MM.1S (cell line): ENCODE measurements around the gene DNM1.

Experiments used
- EZH2 ChIP-seq: fragments of 300-600 bp; sonication (generic); optimal IDR thresholded peaks from 2 replicates; pipeline ENCODE3; 2017; ENCODE audit warnings: low read depth, mild to moderate bottlenecking, antibody characterized with exemption, low read length, mixed read lengths
- TF ChIP-seq, protein P1 (sequence below): fragments of 300-600 bp; sonication (generic); IDR thresholded peaks from 2 replicates; pipeline ENCODE4 v1.5.1; 2016; ENCODE audit warnings: antibody characterized with exemption, low read length, mixed read lengths

DNA sequence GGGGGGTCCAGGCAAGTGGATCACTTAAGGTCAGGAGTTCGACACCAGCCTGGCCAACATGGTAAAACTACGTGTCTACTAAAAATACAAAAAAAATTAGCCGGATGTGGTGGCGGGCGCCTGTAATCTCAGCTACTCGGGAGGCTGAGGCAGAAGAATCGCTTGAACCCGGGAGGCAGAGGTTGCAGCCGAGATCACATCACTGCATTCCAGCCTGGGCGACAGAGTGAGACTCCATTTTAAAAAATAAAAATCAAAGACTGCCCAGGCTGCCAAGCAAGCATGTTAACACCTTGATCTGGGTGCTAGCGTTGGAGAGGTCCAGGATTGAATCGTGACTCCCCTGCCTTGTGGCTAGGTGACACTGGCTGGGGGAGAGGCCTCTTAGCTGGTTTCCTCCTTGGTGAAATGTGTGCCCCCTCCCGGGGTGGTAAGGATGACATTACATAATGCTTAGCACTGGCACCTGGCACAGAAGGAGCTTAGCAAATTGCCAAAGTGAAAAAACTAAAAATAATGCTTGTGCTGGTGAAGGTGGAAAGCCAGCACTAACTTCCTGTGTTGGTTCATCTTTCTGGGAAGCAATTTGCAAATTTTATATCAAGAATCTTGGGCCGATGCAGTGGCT, 9.6 kb upstream of the DNM1 start:
- TF ChIP-seq, protein P1, sequence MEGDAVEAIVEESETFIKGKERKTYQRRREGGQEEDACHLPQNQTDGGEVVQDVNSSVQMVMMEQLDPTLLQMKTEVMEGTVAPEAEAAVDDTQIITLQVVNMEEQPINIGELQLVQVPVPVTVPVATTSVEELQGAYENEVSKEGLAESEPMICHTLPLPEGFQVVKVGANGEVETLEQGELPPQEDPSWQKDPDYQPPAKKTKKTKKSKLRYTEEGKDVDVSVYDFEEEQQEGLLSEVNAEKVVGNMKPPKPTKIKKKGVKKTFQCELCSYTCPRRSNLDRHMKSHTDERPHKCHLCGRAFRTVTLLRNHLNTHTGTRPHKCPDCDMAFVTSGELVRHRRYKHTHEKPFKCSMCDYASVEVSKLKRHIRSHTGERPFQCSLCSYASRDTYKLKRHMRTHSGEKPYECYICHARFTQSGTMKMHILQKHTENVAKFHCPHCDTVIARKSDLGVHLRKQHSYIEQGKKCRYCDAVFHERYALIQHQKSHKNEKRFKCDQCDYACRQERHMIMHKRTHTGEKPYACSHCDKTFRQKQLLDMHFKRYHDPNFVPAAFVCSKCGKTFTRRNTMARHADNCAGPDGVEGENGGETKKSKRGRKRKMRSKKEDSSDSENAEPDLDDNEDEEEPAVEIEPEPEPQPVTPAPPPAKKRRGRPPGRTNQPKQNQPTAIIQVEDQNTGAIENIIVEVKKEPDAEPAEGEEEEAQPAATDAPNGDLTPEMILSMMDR = no peak
- no peak for TF ChIP-seq EZH2
